ENCODE data around the gene IQCF5. TPM values are rescaled to one million over a fixed set of nuclear protein-coding genes. Genes with fewer than 3 reads are reported as not detected.
"Not testable (repeated sequence)": the region's sequence is repeated elsewhere in the genome, so short reads cannot be mapped to it uniquely, and the experiment has no call there.

The IQCF5 gene
- total RNA-seq, 1 donor from 2014 or later = not detected

GRCh38 chr3:51862886-51863285, 12.5 kb downstream of the IQCF5 start:
- Mint-ChIP-seq H3K4me1 (ENCODE audit: low read depth) (no peaks in the 10 kb centered on the region), H3K4me3 (ENCODE audit: unreplicated experiment) (no peak overlapping the region)
- no peak for TF ChIP-seq CTCF (IDR thresholded peaks at IDR 0.05)

GRCh38 chr3:51860703-51861665, 14.4 kb downstream of the IQCF5 start, which contains the start of gene IQCF2:
Gene IQCF2, plus strand, starts transcription at chr3:51861615. Its CDS starts 52 bp downstream, at chr3:51861667.
- peaks cover 15% of the 10 kb centered on the region for H3K27me3 Mint-ChIP-seq (ENCODE audit: low read depth)
- H3K4me3 Mint-ChIP-seq (ENCODE audit: unreplicated experiment) = no peak within 1 kb of the TSS
- no peaks in the 10 kb centered on the region for H3K36me3 Mint-ChIP-seq (ENCODE audit: low read depth)

More at GRCh38 chr3:51862886-51863285, 12.5 kb downstream of the IQCF5 start:
- DNase-seq (ENCODE audit: low spot score) = no peak
- H3K36me3 Mint-ChIP-seq (ENCODE audit: low read depth) = no peaks in the 10 kb centered on the region
- no peaks in the 10 kb centered on the region for H3K9me3 Mint-ChIP-seq (ENCODE audit: low read depth)
- H3K27ac Mint-ChIP-seq (ENCODE audit: unreplicated experiment) = no peak overlapping the region
- peaks cover 17% of the 10 kb centered on the region for H3K27me3 Mint-ChIP-seq (ENCODE audit: low read depth)

GRCh38 chr3:51855411-51855810, 20.0 kb downstream of the IQCF5 start:
- H3K36me3 Mint-ChIP-seq (ENCODE audit: low read depth); H3K27ac Mint-ChIP-seq (ENCODE audit: unreplicated experiment); H3K27me3 Mint-ChIP-seq (ENCODE audit: low read depth); H3K4me1 Mint-ChIP-seq (ENCODE audit: low read depth); H3K4me3 Mint-ChIP-seq (ENCODE audit: unreplicated experiment); DNase-seq (ENCODE audit: low spot score): not testable (repeated sequence)
- H3K9me3 Mint-ChIP-seq (ENCODE audit: low read depth) = peaks cover 13% of the 10 kb centered on the region

More at GRCh38 chr3:51860703-51861665, 14.4 kb downstream of the IQCF5 start, which contains the start of gene IQCF2:
- H3K9me3 Mint-ChIP-seq (ENCODE audit: low read depth) = peaks cover 9% of the 10 kb centered on the region
- H3K4me1 Mint-ChIP-seq (ENCODE audit: low read depth) = no peaks in the 10 kb centered on the region
- DNase-seq (ENCODE audit: low spot score) = no peak
- no peak for TF ChIP-seq CTCF (IDR thresholded peaks at IDR 0.05)
- H3K27ac Mint-ChIP-seq (ENCODE audit: unreplicated experiment) = no peak within 1 kb of the TSS

- Mint-ChIP-seq H3K36me3 (ENCODE audit: low read depth) (no peaks in the 10 kb centered on the region), H3K4me3 (ENCODE audit: unreplicated experiment) (no peak overlapping the region), H3K27ac (ENCODE audit: unreplicated experiment) (no peak overlapping the region), H3K4me1 (ENCODE audit: low read depth) (no peaks in the 10 kb centered on the region), H3K27me3 (ENCODE audit: low read depth) (peaks cover 16% of the 10 kb centered on the region), H3K9me3 (ENCODE audit: low read depth) (peaks cover 8% of the 10 kb centered on the region)
- no peak for DNase-seq (ENCODE audit: low spot score)
- TF ChIP-seq CTCF (IDR thresholded peaks at IDR 0.05) = no peak
These were observed 30.3 kb downstream of the IQCF5 start for GRCh38 chr3:51845129-51845528.

- Mint-ChIP-seq H3K27me3 (ENCODE audit: low read depth) (peaks cover 20% of the 10 kb centered on the region), H3K4me1 (ENCODE audit: low read depth) (no peaks in the 10 kb centered on the region), H3K36me3 (ENCODE audit: low read depth) (no peaks in the 10 kb centered on the region), H3K9me3 (ENCODE audit: low read depth) (peaks cover 8% of the 10 kb centered on the region), H3K27ac (ENCODE audit: unreplicated experiment) (no peak overlapping the region), H3K4me3 (ENCODE audit: unreplicated experiment) (no peak overlapping the region)
- no peak for DNase-seq (ENCODE audit: low spot score)
- TF ChIP-seq CTCF (IDR thresholded peaks at IDR 0.05) = no peak
These were observed 38.8 kb downstream of the IQCF5 start for GRCh38 chr3:51836606-51837005.
